ENCODE data around the gene BSG. TPM values are rescaled to one million over a fixed set of nuclear protein-coding genes. Genes with fewer than 3 reads are reported as not detected.
A peak's percentile ranks its signal among the peaks of the same experiment; 100 is the strongest.

The BSG gene
- total RNA-seq, 1 donor = 191 TPM

DNA sequence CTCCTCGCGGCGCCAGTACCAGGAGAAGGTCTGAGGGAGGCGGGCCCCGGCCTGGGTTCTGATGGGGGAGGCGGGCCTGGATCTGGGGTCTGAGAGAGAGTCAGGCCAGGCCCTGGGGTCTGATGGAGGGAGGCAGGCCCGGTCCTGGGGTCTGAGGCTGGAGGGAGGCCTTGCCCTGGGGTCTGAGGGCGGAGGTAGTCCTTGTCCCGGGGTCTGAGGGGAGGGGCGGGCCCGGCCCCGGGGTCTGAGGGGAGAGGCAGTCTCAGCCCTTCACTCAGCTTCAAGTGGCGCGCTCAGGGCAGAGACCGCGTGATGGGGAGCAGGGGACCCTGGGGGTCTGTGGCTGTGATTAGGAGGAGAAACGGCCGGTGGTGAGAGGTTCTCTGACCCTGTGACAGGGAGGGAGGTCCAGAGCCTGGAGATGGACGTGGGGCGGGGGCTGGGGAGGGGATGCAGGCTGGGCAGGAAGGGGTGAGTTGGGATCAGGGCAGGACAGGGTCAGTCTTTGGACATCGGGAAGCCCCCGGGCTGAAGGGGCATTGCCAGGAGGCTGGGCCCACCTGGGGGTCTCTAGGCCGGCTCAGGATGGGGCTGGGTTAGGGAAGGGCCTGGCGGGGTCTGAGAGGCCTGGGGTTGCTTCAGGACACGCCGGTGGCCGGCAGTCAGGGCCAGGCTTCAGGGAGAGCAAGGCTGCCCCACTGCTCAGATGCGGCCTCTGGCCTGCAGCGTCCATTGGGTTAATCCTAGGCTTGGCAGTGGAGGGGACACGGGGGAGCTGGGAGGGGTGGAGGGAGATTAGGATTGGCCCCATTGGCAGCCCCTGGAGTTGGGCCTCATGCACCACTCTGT lies 36.0 kb downstream of the BSG start:
- DNase-seq (ENCODE audit: low read depth) = no peak
- no peak overlapping the region for H3K4me3 ChIP-seq (ENCODE audit: low read depth, low read length)
- TF ChIP-seq, protein P1, sequence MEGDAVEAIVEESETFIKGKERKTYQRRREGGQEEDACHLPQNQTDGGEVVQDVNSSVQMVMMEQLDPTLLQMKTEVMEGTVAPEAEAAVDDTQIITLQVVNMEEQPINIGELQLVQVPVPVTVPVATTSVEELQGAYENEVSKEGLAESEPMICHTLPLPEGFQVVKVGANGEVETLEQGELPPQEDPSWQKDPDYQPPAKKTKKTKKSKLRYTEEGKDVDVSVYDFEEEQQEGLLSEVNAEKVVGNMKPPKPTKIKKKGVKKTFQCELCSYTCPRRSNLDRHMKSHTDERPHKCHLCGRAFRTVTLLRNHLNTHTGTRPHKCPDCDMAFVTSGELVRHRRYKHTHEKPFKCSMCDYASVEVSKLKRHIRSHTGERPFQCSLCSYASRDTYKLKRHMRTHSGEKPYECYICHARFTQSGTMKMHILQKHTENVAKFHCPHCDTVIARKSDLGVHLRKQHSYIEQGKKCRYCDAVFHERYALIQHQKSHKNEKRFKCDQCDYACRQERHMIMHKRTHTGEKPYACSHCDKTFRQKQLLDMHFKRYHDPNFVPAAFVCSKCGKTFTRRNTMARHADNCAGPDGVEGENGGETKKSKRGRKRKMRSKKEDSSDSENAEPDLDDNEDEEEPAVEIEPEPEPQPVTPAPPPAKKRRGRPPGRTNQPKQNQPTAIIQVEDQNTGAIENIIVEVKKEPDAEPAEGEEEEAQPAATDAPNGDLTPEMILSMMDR (IDR thresholded peaks at IDR 0.05; ENCODE audit: insufficient read depth, low read depth, low read length) = no peak

DNA sequence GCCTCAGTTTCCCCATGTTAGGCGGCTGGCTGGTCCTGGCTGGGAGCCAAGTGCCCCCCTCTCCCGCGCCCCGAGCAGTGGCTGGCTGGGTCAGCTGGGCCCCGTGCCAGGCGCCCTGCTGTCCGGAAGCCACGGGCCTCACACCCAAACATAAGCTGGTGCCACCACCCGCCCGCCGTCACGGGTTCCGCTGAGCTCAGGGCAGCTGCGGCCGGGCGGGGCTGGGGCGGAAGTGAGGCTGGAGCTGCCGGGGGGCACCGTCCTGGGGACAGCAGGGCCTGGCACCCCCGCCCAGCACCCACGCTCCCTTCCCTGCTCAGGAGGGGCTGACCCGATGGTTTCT lies 36.6 kb downstream of the BSG start:
- H3K4me3 ChIP-seq (ENCODE audit: low read depth, low read length) = no peak overlapping the region
- TF ChIP-seq, protein P1 (IDR thresholded peaks at IDR 0.05; ENCODE audit: insufficient read depth, low read depth, low read length) = no peak
- DNase-seq (ENCODE audit: low read depth) = peak; percentile 56

- DNase-seq (ENCODE audit: low read depth) = no peak
- no peak overlapping the region for H3K4me3 ChIP-seq (ENCODE audit: low read depth, low read length)
Measured at GRCh38 chr19:610071-610800, 37.8 kb downstream of the BSG start.

DNA sequence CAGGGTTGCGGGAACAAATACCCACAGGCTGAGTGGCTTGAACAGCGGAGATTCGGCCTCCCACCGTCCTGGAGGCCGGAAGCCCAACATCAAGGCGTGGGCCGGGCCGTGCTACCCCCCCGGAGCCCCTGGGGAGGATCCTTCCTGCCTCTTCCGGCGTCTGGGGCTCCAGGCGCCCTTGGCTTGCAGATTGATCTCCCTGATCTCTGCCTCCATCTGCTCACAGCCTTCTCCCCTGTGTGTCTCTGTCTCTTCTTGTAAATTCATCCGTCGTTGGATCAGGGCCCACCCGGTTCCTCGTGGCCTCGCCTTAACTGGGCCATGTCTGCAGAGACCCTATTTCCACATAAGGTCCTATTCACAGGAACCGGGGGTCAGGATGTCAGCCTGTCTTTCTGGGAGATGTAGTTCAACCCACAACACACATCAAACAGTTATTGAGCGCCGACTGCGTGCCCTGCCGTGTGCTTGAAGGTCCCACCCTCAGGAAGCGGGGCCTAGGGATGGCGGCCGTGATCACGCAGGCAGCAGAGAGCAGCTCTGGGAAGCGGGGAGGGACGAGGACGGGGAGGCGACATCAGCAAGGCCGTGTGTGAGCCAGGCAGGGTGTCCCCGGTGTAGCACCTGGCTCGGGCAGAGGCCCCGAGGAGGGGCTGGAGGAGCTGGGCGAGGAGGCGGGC lies 38.5 kb downstream of the BSG start:
- TF ChIP-seq, protein P1 (IDR thresholded peaks at IDR 0.05; ENCODE audit: insufficient read depth, low read depth, low read length) = no peak
- no peak overlapping the region for H3K4me3 ChIP-seq (ENCODE audit: low read depth, low read length)
- peak; percentile 82 for DNase-seq (ENCODE audit: low read depth)

More at GRCh38 chr19:610071-610800, 37.8 kb downstream of the BSG start:
- TF ChIP-seq, protein P1 (IDR thresholded peaks at IDR 0.05; ENCODE audit: insufficient read depth, low read depth, low read length) = no peak

DNA sequence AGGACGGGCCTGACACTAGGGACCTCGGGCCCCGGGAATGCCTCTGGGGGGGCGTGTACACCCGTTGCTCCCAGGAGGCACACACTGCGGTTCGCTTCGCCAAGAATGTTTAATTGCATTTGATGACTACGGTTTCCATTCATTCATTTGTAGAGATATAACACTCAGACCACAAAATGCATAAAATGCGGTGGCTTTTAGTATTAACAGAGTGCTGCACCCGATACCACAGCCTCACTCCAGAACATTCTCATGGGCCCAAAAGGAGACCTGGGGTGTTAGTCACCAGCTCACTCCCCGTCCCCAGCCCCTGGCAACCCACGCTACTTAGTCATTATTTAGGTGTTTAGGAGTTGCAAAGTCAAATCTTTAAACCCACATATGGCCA lies 39.1 kb downstream of the BSG start:
- H3K4me3 ChIP-seq (ENCODE audit: low read depth, low read length) = no peak overlapping the region
- peak; percentile 88 for DNase-seq (ENCODE audit: low read depth)
- TF ChIP-seq, protein P1 (IDR thresholded peaks at IDR 0.05; ENCODE audit: insufficient read depth, low read depth, low read length) = no peak

DNA sequence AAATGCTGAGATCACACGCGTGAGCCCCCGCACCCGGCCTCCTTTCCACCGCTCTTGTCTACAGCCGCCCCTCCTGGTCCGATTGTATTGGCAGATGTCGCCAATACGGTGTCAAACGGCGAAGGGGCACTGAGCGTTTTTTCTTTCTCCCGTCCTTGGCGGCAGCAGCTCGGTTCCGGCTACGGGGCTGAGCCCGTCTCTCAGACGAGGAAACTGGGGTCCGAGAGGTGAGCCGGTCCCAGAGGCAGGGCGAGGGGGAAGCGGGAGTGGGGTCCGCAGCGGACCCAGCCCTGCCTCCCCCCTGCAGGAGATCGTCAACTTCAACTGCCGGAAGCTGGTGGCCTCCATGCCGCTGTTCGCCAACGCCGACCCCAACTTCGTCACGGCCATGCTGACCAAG lies 40.5 kb downstream of the BSG start:
- DNase-seq (ENCODE audit: low read depth) = no peak
- H3K4me3 ChIP-seq (ENCODE audit: low read depth, low read length) = no peak overlapping the region
- TF ChIP-seq, protein P1 (IDR thresholded peaks at IDR 0.05; ENCODE audit: insufficient read depth, low read depth, low read length) = no peak
